Measurements from ENCODE around the gene STC2. TPM values are rescaled to one million over a fixed set of nuclear protein-coding genes. Genes with fewer than 3 reads are reported as not detected.
"Not testable (repeated sequence)": the region's sequence is repeated elsewhere in the genome, so short reads cannot be mapped to it uniquely, and the experiment has no call there.

STC2 gene, protein sequence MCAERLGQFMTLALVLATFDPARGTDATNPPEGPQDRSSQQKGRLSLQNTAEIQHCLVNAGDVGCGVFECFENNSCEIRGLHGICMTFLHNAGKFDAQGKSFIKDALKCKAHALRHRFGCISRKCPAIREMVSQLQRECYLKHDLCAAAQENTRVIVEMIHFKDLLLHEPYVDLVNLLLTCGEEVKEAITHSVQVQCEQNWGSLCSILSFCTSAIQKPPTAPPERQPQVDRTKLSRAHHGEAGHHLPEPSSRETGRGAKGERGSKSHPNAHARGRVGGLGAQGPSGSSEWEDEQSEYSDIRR
- total RNA-seq, result 12.2 and 20.2 TPM in 2 replicates
- long read RNA-seq, full-length matches to known transcripts, result 3 of 4 reads
- long read RNA-seq, partial matches to known transcripts, result 0 of 4 reads
- long read RNA-seq, other reads (novel, unspliced or antisense), result 1 of 4 reads

DNA sequence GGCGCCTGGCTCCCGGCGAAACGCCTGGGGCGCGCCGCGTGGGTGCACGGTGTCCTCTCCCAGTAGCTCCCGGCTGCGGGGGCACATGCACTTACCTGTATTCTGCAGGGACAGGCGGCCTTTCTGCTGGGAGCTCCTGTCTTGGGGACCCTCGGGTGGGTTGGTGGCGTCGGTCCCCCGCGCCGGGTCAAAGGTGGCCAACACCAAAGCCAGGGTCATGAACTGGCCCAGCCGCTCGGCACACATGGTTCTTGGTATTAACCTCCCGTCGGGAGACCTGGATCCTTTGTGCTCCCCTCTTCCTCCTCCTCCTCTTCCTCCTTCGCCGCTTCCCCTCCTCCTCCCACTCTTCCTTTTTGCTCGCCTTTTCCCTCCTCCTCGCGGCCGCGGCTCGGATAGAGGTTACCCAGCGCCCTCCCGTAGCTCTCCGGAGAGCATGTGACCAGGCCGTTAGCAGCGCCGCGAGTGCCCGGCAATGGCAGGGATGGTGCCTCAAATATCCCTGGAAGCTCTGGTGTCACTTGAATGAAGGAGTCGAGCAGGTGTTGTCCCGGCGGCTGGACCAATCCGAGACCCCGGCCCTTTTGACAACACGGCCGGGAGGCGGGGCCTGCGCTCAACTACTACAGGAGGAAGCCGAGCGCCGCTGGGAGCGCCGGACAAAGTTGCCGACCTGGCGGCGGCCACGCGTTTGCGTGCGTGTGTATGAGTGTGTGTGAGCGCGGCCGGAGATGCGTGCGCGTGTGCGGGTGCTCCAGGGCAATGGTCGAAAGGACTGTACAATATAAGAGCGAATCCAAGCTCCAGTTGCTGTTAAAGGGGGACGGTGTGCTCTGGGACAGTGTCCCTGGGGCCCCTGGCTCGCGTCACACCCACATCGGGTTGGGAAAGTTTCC is at the start of gene STC2:
Gene STC2 (minus strand): TSS at position 467 of the 896 bp plus-strand sequence. CDS start 221 bp downstream, at position 246.
- peaks cover 7% of the 10 kb centered on the region for H3K36me3 Mint-ChIP-seq (ENCODE audit: insufficient read depth)
- H3K4me1 Mint-ChIP-seq (ENCODE audit: low read depth), result peaks cover 21% of the 10 kb centered on the region

DNA sequence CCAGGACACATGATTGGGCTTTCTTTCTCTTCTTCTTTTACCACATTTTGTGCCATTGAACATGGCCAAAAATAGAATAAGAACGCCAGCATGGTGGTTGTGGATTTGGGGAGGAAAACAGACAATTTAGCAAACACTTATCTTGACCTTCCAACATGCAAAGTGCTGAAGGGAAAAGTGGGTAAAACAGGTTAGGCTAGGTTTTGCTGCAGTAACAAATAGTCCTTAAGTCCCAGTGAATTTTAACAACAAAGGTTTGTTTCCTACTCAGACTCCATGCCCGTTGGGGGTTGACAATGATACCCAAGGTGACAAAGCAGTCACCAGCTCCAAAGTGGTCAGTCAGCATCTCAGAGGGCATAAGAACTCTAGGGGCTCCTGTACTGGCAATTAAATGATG is 43.2 kb upstream of the STC2 start:
- Mint-ChIP-seq H3K4me3 (ENCODE audit: low read depth) (no peak overlapping the region), H3K36me3 (ENCODE audit: insufficient read depth) (no peaks in the 10 kb centered on the region), H3K27me3 (no peaks in the 10 kb centered on the region), H3K27ac (no peak overlapping the region), H3K4me1 (ENCODE audit: low read depth) (no peaks in the 10 kb centered on the region), H3K9me3 (ENCODE audit: low read depth) (peaks cover 22% of the 10 kb centered on the region)
- TF ChIP-seq, protein P1, sequence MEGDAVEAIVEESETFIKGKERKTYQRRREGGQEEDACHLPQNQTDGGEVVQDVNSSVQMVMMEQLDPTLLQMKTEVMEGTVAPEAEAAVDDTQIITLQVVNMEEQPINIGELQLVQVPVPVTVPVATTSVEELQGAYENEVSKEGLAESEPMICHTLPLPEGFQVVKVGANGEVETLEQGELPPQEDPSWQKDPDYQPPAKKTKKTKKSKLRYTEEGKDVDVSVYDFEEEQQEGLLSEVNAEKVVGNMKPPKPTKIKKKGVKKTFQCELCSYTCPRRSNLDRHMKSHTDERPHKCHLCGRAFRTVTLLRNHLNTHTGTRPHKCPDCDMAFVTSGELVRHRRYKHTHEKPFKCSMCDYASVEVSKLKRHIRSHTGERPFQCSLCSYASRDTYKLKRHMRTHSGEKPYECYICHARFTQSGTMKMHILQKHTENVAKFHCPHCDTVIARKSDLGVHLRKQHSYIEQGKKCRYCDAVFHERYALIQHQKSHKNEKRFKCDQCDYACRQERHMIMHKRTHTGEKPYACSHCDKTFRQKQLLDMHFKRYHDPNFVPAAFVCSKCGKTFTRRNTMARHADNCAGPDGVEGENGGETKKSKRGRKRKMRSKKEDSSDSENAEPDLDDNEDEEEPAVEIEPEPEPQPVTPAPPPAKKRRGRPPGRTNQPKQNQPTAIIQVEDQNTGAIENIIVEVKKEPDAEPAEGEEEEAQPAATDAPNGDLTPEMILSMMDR (IDR thresholded peaks at IDR 0.05; ENCODE audit: unreplicated experiment), result no peak
- DNase-seq (ENCODE audit: low spot score, unreplicated experiment), result no peak

More for the DNA sequence above, at the start of gene STC2:
- Mint-ChIP-seq H3K4me3 (ENCODE audit: low read depth) (peak within 1 kb of the TSS; percentile 88), H3K27me3 (peaks cover 54% of the 10 kb centered on the region), H3K9me3 (ENCODE audit: low read depth) (no peaks in the 10 kb centered on the region), H3K27ac (peak within 1 kb of the TSS; percentile 96)
- TF ChIP-seq, protein P1 (IDR thresholded peaks at IDR 0.05; ENCODE audit: unreplicated experiment), result no peak
- DNase-seq (ENCODE audit: low spot score, unreplicated experiment), result peak; percentile 79

GRCh38 chr5:173363406-173363805 is 35.2 kb upstream of the STC2 start:
- peaks cover 21% of the 10 kb centered on the region for H3K9me3 Mint-ChIP-seq (ENCODE audit: low read depth)
- H3K27ac Mint-ChIP-seq; H3K4me1 Mint-ChIP-seq (ENCODE audit: low read depth); H3K27me3 Mint-ChIP-seq; H3K36me3 Mint-ChIP-seq (ENCODE audit: insufficient read depth); H3K4me3 Mint-ChIP-seq (ENCODE audit: low read depth); DNase-seq (ENCODE audit: low spot score, unreplicated experiment): not testable (repeated sequence)

- Mint-ChIP-seq H3K27ac (no peak overlapping the region), H3K4me1 (ENCODE audit: low read depth) (no peaks in the 10 kb centered on the region), H3K36me3 (ENCODE audit: insufficient read depth) (no peaks in the 10 kb centered on the region), H3K27me3 (peaks cover 20% of the 10 kb centered on the region), H3K9me3 (ENCODE audit: low read depth) (no peaks in the 10 kb centered on the region), H3K4me3 (ENCODE audit: low read depth) (no peak overlapping the region)
- TF ChIP-seq, protein P1 (IDR thresholded peaks at IDR 0.05; ENCODE audit: unreplicated experiment), result no peak
- no peak for DNase-seq (ENCODE audit: low spot score, unreplicated experiment)
These were observed 27.3 kb upstream of the STC2 start for GRCh38 chr5:173355561-173355960.

- Mint-ChIP-seq H3K4me1 (ENCODE audit: low read depth) (no peaks in the 10 kb centered on the region), H3K36me3 (ENCODE audit: insufficient read depth) (no peaks in the 10 kb centered on the region), H3K27ac (no peak overlapping the region), H3K9me3 (ENCODE audit: low read depth) (no peaks in the 10 kb centered on the region), H3K4me3 (ENCODE audit: low read depth) (no peak overlapping the region), H3K27me3 (peaks cover 23% of the 10 kb centered on the region)
- no peak for DNase-seq (ENCODE audit: low spot score, unreplicated experiment)
- TF ChIP-seq, protein P1 (IDR thresholded peaks at IDR 0.05; ENCODE audit: unreplicated experiment), result no peak
These were observed 26.4 kb upstream of the STC2 start for GRCh38 chr5:173354645-173355044.

Measured in progenitor cell of endocrine pancreas (in vitro differentiated cells).